Measurements from ENCODE around the gene CNIH3. TPM values are rescaled to one million over a fixed set of nuclear protein-coding genes. Genes with fewer than 3 reads are reported as not detected.

Gene CNIH3
- total RNA-seq, 4 donors from 2014 or later, result not detected

DNA sequence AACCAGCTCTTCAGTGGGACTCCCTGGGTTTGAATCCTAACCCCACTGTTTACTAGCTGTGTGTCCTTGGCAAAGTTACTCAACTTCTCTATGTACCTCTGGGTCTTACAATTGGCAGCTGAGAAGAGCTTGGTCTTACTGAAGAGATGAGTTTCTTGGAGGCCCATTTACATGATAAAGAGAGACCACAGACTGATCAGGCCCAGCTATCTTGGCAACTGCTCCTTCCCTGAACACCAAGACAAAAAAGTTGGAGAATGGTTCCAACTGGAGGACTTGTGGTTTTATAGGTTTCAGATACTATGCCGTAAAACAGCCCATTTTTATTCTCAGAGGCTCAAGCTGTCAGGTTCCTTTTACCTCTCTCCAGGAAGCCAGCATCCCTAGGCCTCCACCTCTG lies 24.8 kb upstream of the CNIH3 start:
- Histone ChIP-seq H3K9me3 (no peaks in the 10 kb centered on the region), H3K27me3 (no peaks in the 10 kb centered on the region), H3K4me3 (no peak overlapping the region), H3K36me3 (no peaks in the 10 kb centered on the region), H3K27ac (no peak overlapping the region), H3K4me1 (no peaks in the 10 kb centered on the region)
- no peak for TF ChIP-seq POLR2A (IDR thresholded peaks at IDR 0.05)
- TF ChIP-seq, protein P1, sequence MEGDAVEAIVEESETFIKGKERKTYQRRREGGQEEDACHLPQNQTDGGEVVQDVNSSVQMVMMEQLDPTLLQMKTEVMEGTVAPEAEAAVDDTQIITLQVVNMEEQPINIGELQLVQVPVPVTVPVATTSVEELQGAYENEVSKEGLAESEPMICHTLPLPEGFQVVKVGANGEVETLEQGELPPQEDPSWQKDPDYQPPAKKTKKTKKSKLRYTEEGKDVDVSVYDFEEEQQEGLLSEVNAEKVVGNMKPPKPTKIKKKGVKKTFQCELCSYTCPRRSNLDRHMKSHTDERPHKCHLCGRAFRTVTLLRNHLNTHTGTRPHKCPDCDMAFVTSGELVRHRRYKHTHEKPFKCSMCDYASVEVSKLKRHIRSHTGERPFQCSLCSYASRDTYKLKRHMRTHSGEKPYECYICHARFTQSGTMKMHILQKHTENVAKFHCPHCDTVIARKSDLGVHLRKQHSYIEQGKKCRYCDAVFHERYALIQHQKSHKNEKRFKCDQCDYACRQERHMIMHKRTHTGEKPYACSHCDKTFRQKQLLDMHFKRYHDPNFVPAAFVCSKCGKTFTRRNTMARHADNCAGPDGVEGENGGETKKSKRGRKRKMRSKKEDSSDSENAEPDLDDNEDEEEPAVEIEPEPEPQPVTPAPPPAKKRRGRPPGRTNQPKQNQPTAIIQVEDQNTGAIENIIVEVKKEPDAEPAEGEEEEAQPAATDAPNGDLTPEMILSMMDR (IDR thresholded peaks at IDR 0.05), result no peak
- DNase-seq, result no peak

DNA sequence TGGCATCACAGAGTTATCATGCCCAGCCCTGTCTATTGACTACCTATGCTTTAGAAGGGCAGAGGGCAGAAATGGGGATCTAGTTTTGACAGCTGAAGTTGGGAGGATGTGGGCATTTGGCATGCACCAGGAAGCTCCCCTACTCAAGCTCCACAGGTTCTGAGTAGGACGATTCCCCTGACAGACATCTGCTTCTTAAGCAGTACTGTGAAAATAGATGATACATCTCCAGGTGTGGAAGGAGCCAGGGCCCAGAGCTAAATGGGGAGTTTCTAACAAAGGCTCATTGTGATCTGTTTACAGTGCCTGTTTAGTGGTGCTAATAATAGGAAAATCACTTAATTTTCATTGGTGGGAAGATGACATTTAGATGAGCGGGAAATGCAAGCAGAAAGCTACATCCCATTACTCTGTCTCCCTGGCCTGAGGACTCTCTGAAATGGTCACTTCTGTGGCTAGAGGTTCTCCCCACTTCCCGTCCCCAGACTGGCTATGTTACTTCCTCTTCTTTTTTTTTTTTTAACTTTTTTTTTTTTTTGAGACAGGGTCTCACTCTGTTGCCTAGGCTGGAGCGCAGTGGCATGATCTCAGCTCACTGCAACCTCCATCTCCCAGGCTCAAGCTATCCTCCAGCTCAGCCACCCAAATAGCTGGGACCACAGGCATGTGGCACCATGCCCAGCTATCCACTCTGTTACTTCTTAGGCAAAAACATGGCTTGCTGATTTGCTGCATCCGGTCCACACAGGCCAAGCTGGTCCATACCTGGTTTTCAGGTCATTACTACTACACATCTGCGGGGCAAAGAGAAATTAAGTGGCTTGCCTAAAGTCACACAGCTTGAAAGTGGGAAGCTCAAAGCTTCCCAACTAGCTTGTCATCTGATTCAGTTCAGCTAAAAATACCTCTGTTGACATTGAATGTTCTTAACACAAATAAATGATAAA lies 23.2 kb upstream of the CNIH3 start:
- TF ChIP-seq, protein P1 (IDR thresholded peaks at IDR 0.05), result no peak
- no peak for TF ChIP-seq POLR2A (IDR thresholded peaks at IDR 0.05)
- H3K36me3 ChIP-seq, result no peaks in the 10 kb centered on the region
- H3K9me3 ChIP-seq, result no peaks in the 10 kb centered on the region
- no peak overlapping the region for H3K27ac ChIP-seq
- no peak for DNase-seq
- H3K27me3 ChIP-seq, result no peaks in the 10 kb centered on the region
- no peak overlapping the region for H3K4me3 ChIP-seq
- no peaks in the 10 kb centered on the region for H3K4me1 ChIP-seq

GRCh38 chr1:224594360-224594759 lies 21.8 kb upstream of the CNIH3 start:
- Histone ChIP-seq H3K27me3 (no peaks in the 10 kb centered on the region), H3K4me3 (no peak overlapping the region), H3K36me3 (no peaks in the 10 kb centered on the region), H3K4me1 (no peaks in the 10 kb centered on the region), H3K27ac (no peak overlapping the region), H3K9me3 (no peaks in the 10 kb centered on the region)
- DNase-seq, result no peak
- TF ChIP-seq POLR2A (IDR thresholded peaks at IDR 0.05), result no peak
- TF ChIP-seq, protein P1 (IDR thresholded peaks at IDR 0.05), result no peak

DNA sequence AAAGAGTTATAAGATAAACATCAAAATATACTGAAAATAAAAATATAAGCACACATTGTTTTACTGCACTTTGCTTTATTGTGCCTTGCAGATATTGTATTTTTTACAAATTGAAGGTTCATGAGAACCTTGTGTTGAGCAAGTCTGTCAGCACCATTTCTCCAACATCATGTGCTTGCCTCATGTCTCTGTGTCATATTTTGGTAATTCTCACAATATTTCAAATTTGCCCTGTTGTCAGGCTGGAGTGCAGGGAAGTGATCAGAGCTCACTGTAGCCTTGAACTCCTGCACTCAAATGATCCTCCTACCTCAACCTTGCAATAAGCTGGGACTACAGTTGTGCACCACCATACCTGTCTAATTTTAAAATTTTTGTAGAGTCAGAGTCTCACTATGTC lies 21.3 kb upstream of the CNIH3 start:
- Histone ChIP-seq H3K4me1 (no peaks in the 10 kb centered on the region), H3K4me3 (no peak overlapping the region), H3K27me3 (no peaks in the 10 kb centered on the region), H3K36me3 (no peaks in the 10 kb centered on the region), H3K9me3 (no peaks in the 10 kb centered on the region), H3K27ac (no peak overlapping the region)
- DNase-seq, result no peak
- TF ChIP-seq POLR2A (IDR thresholded peaks at IDR 0.05), result no peak
- TF ChIP-seq, protein P1 (IDR thresholded peaks at IDR 0.05), result no peak

DNA sequence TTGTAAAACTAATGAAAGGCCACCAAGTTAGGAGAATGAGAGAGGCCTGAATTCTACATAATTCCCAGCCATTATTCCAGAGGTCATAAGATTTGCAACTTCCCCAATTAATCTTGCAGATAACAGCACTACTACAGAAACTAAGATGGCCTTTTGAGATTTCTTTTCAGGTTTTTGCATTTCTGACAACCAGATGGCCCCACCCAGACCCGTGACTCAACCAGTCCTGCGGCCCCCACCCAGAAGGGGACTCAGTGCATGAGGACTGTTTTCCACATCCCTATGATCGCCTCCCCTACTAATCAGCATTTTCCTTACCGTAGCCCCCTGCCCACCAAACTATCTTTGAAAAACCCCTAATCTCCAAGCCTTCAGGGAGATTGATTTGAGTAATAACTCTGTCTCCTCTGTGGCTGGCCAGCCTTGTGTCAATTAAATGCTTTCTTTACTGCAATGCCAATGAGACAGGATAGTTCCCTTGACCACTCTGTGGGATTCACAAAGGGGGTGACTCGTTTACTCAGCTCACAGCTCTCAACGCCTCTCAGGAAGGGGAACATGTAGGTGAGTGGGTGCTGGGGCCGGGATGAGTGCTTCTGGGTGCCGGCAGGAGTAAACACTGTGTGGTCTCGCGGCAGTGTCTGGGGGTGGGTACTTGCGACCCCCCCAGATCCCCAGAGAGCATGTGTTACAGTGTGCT lies 10.5 kb upstream of the CNIH3 start:
- no peaks in the 10 kb centered on the region for H3K27me3 ChIP-seq
- H3K9me3 ChIP-seq, result peaks cover 0 to 5% (median 0%) of the 10 kb centered on the region in 4 donors
- no peaks in the 10 kb centered on the region for H3K36me3 ChIP-seq
- H3K27ac ChIP-seq, result no peak overlapping the region
- H3K4me3 ChIP-seq, result no peak overlapping the region
- H3K4me1 ChIP-seq, result no peaks in the 10 kb centered on the region
- no peak for TF ChIP-seq POLR2A (IDR thresholded peaks at IDR 0.05)
- TF ChIP-seq, protein P1 (IDR thresholded peaks at IDR 0.05), result no peak
- no peak for DNase-seq
